Liver (tissue), 9 donors: ENCODE data around the gene CCDC126. TPM values are rescaled to one million over a fixed set of nuclear protein-coding genes. Genes with fewer than 3 reads are reported as not detected.

Experiments used
- DNase-seq: peaks from one replicate; pipeline ENCODE4 v3.0.0-alpha.2; 2017; ENCODE audit warnings: low spot score
- H3K27ac ChIP-seq, 2 donors: one replicate each; pipeline ENCODE4 v1.7.0; 2013; ENCODE audit warnings: inconsistent platforms in 2 of 2, low read length in 2 of 2, control low read depth in 1 of 2, low read depth in 1 of 2, mild to moderate bottlenecking in 1 of 2
- H3K27me3 ChIP-seq, 4 donors: one replicate each; pipeline versions ENCODE4 v1.6.1 to v1.7.0; 2013; ENCODE audit warnings: low read length in 3 of 4, inconsistent platforms in 1 of 4, mild to moderate bottlenecking in 1 of 4, moderate library complexity in 1 of 4; ENCODE audit not compliant: control insufficient read depth in 4 of 4, insufficient read depth in 4 of 4
- H3K36me3 ChIP-seq, 4 donors: one replicate each; pipeline versions ENCODE4 v1.6.1 to v1.7.0; 2013; ENCODE audit warnings: low read length in 3 of 4, mild to moderate bottlenecking in 3 of 4, low read depth in 1 of 4, moderate library complexity in 1 of 4; ENCODE audit not compliant: control insufficient read depth in 4 of 4, insufficient read depth in 3 of 4
- H3K4me1 ChIP-seq, 4 donors: one replicate each; pipeline versions ENCODE4 v1.6.1 to v1.7.0; 2013; ENCODE audit warnings: low read length in 3 of 4, mild to moderate bottlenecking in 3 of 4, moderate library complexity in 1 of 4; ENCODE audit not compliant: control insufficient read depth in 4 of 4, insufficient read depth in 4 of 4
- H3K4me3 ChIP-seq, 3 donors: one replicate each; pipeline versions ENCODE4 v1.6.1 to v1.7.0; 2013; ENCODE audit warnings: low read length in 3 of 3, control low read depth in 1 of 3, low read depth in 1 of 3, mild to moderate bottlenecking in 1 of 3
- H3K9ac ChIP-seq, 2 donors: one replicate each; pipeline ENCODE4 v1.7.0; 2013; ENCODE audit warnings: low read length in 2 of 2, mild to moderate bottlenecking in 2 of 2, moderate library complexity in 2 of 2, control low read depth in 1 of 2, low read depth in 1 of 2
- H3K9me3 ChIP-seq, 4 donors: one replicate each; pipeline versions ENCODE4 v1.6.1 to v1.7.0; 2013; ENCODE audit warnings: low read length in 3 of 4; ENCODE audit not compliant: control insufficient read depth in 4 of 4
- CTCF ChIP-seq: fragments of 150-350 bp; IDR thresholded peaks from 2 replicates; pipeline ENCODE4 v1.5.1; 2017; ENCODE audit warnings: improper control_type of control experiment, low read depth, low read length; ENCODE audit not compliant: missing input control
- EGR1 ChIP-seq, 2 donors: IDR thresholded peaks; 2 replicates each; pipeline ENCODE4 v1.6.1; 2016 to 2018; ENCODE audit warnings: antibody characterized with exemption in 2 of 2, low read depth in 2 of 2
- FOXA1 ChIP-seq: IDR thresholded peaks from 2 replicates; pipeline ENCODE4 v1.6.1; 2016; ENCODE audit warnings: antibody characterized with exemption
- HNF4A ChIP-seq, 2 donors: conservative IDR thresholded peaks; 2 replicates each; pipeline ENCODE4 v1.6.1; 2016; ENCODE audit warnings: antibody characterized with exemption in 2 of 2, mild to moderate bottlenecking in 2 of 2
- HNF4G ChIP-seq: IDR thresholded peaks from 2 replicates; pipeline ENCODE4 v1.6.1; 2016; ENCODE audit warnings: antibody characterized with exemption
- JUND ChIP-seq, 2 donors: IDR thresholded peaks; 2 replicates each; pipeline ENCODE4 v1.6.1; 2016; ENCODE audit warnings: antibody characterized with exemption in 2 of 2
- MAX ChIP-seq: IDR thresholded peaks from 2 replicates; pipeline ENCODE4 v1.6.1; 2016; ENCODE audit warnings: antibody characterized with exemption
- NR2F2 ChIP-seq: IDR thresholded peaks from 2 replicates; pipeline ENCODE4 v1.6.1; 2016; ENCODE audit warnings: antibody characterized with exemption
- REST ChIP-seq: IDR thresholded peaks from 2 replicates; pipeline ENCODE4 v1.6.1; 2016; ENCODE audit warnings: antibody characterized with exemption, mild to moderate bottlenecking
- RXRA ChIP-seq, 2 donors: IDR thresholded peaks; 2 replicates each; pipeline ENCODE4 v1.6.1; 2017 to 2018; ENCODE audit warnings: antibody characterized with exemption in 2 of 2, mild to moderate bottlenecking in 1 of 2
- SP1 ChIP-seq: IDR thresholded peaks from 2 replicates; pipeline ENCODE4 v1.6.1; 2018; ENCODE audit warnings: antibody characterized with exemption, mild to moderate bottlenecking
- TAF1 ChIP-seq: conservative IDR thresholded peaks from 2 replicates; pipeline ENCODE4 v1.6.1; 2016; ENCODE audit warnings: antibody characterized with exemption, mild to moderate bottlenecking
- YY1 ChIP-seq: IDR thresholded peaks from 2 replicates; pipeline ENCODE4 v1.6.1; 2016; ENCODE audit warnings: antibody characterized with exemption, mild to moderate bottlenecking
- ZBTB33 ChIP-seq: IDR thresholded peaks from 2 replicates; pipeline ENCODE4 v1.6.1; 2016; ENCODE audit warnings: antibody characterized with exemption
- WGBS: extraction: QIAGEN DNeasy Blood & Tissue Kit; methylation state at CpG from one replicate; pipeline ENCODE4 v1.1.7; 2013; 5-methylcytosine and 5-hydroxymethylcytosine counted together
- polyA plus RNA-seq, 2 donors: library from polyadenylated mRNA; stranded (reverse) in 1 of 2; unstranded in 1 of 2; fragments of 200-250 nt in 1 of 2; fragments of >200 nt in 1 of 2; fragmentation: Nextera tagmentation in 1 of 2; extraction: Ambion mirVana in 1 of 2; gene quantifications; one replicate each; pipeline versions ENCODE4 v1.2.1 to v1.2.3, GENCODE V29; 2013 to 2015
- total RNA-seq, 2 donors: library from RNA; depleted of rRNA; stranded (reverse); fragments of >200 nt; gene quantifications; one replicate each; pipeline ENCODE4 v1.2.3, GENCODE V29; 2014
- donor health status: healthy.
- donor health status: healthy.
- donor health status: healthy.
- donor health status: healthy.
- donor health status: healthy.

CCDC126 gene
- total and polyA plus RNA-seq, 4 donors: 4.8 to 11.3 (median 7.8) TPM

- TF ChIP-seq REST: no peak
- peak; percentile 52 for TF ChIP-seq HNF4G
- TF ChIP-seq HNF4A (conservative IDR thresholded peaks at IDR 0.05): peak; percentile 86 to 87
- TF ChIP-seq YY1: peak; percentile 39
Measured at GRCh38 chr7:23622506-23622925, 25.3 kb downstream of the CCDC126 start (continued).

- TF ChIP-seq JUND (IDR thresholded peaks at IDR 0.05) (no peak), HNF4A (conservative IDR thresholded peaks at IDR 0.05) (peak; percentile 28 to 46)
- Histone ChIP-seq H3K9ac (no peak overlapping the region), H3K27ac (no peak overlapping the region), H3K4me1 (peaks cover 0 to 12% (median 7%) of the 10 kb centered on the region in 4 donors), H3K27me3 (no peaks in the 10 kb centered on the region), H3K4me3 (no peak overlapping the region), H3K36me3 (no peaks in the 10 kb centered on the region), H3K9me3 (no peaks in the 10 kb centered on the region)
- WGBS: 80% methylated on average over 2 of the region's 2 CpGs
- DNase-seq: no peak
Measured at GRCh38 chr7:23628370-23628769, 31.2 kb downstream of the CCDC126 start.

GRCh38 chr7:23633417-23633816, 36.2 kb downstream of the CCDC126 start:
- Histone ChIP-seq H3K27me3 (no peaks in the 10 kb centered on the region), H3K9me3 (no peaks in the 10 kb centered on the region), H3K9ac (no peak overlapping the region), H3K4me1 (peaks cover 0 to 7% (median 2%) of the 10 kb centered on the region in 4 donors), H3K4me3 (no peak overlapping the region), H3K36me3 (no peaks in the 10 kb centered on the region), H3K27ac (no peak overlapping the region)
- TF ChIP-seq MAX (no peak), SP1 (no peak), CTCF (no peak), JUND (IDR thresholded peaks at IDR 0.05) (no peak)
- 97% methylated on average over 7 of the region's 7 CpGs for WGBS
- no peak for DNase-seq

GRCh38 chr7:23645822-23646221, 48.6 kb downstream of the CCDC126 start:
- H3K9me3 ChIP-seq: no peaks in the 10 kb centered on the region
- WGBS: 97% methylated on average over 1 of the region's 1 CpG
- DNase-seq: no peak
- TF ChIP-seq SP1 (no peak), ZBTB33 (no peak), RXRA (IDR thresholded peaks at IDR 0.05) (no peak), TAF1 (no peak), MAX (no peak), FOXA1 (no peak), NR2F2 (no peak), EGR1 (IDR thresholded peaks at IDR 0.05; ENCODE audit: low read depth in 2 of 2) (no peak), HNF4A (conservative IDR thresholded peaks at IDR 0.05) (no peak)
- no peak overlapping the region for H3K9ac ChIP-seq
- H3K36me3 ChIP-seq: no peaks in the 10 kb centered on the region
- no peaks in the 10 kb centered on the region for H3K4me1 ChIP-seq
- no peaks in the 10 kb centered on the region for H3K27me3 ChIP-seq
- H3K27ac ChIP-seq: no peak overlapping the region
- no peak overlapping the region for H3K4me3 ChIP-seq
